ENCODE measurements around the gene SULT2B1.

The SULT2B1 gene

DNA sequence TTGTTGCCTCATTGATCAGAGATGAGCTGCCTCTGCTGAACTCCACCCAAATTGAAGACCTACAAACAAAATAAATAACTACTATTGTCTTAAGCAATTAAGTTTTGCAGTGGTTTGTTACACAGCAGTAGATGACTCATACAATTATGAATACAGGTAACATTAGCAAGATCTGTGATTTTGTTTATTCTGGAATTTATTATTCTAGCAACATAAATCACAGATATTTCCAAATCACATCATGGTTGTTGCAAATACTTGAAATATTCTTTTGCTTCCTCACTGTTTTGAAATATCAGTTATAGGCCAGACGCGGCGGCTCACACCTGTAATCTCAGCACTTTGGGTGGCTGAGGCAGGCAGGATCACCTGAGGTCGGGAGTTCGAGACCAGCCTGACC, 27.2 kb upstream of the SULT2B1 start:
- TF ChIP-seq, protein P1, sequence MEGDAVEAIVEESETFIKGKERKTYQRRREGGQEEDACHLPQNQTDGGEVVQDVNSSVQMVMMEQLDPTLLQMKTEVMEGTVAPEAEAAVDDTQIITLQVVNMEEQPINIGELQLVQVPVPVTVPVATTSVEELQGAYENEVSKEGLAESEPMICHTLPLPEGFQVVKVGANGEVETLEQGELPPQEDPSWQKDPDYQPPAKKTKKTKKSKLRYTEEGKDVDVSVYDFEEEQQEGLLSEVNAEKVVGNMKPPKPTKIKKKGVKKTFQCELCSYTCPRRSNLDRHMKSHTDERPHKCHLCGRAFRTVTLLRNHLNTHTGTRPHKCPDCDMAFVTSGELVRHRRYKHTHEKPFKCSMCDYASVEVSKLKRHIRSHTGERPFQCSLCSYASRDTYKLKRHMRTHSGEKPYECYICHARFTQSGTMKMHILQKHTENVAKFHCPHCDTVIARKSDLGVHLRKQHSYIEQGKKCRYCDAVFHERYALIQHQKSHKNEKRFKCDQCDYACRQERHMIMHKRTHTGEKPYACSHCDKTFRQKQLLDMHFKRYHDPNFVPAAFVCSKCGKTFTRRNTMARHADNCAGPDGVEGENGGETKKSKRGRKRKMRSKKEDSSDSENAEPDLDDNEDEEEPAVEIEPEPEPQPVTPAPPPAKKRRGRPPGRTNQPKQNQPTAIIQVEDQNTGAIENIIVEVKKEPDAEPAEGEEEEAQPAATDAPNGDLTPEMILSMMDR (conservative IDR thresholded peaks at IDR 0.05; ENCODE audit: low read depth, low read length), result no peak
- Histone ChIP-seq H3K4me2 (no peak overlapping the region), H3K27ac (no peak overlapping the region), H3K4me1 (ENCODE audit: low read depth, poor library complexity, severe bottlenecking) (no peaks in the 10 kb centered on the region), H3K9ac (no peak overlapping the region), H2AFZ (ENCODE audit: low read depth) (no peak overlapping the region), H4K20me1 (ENCODE audit: insufficient read depth) (no peaks in the 10 kb centered on the region), H3K4me3 (IDR thresholded peaks at IDR 0.05; ENCODE audit: insufficient read depth, low read depth, low read length) (no peak overlapping the region), H3K27me3 (ENCODE audit: insufficient read depth, low read depth) (peaks cover 79% of the 10 kb centered on the region), H3K79me2 (ENCODE audit: insufficient read depth, low read depth) (no peaks in the 10 kb centered on the region), H3K36me3 (ENCODE audit: insufficient read depth) (no peaks in the 10 kb centered on the region)

DNA sequence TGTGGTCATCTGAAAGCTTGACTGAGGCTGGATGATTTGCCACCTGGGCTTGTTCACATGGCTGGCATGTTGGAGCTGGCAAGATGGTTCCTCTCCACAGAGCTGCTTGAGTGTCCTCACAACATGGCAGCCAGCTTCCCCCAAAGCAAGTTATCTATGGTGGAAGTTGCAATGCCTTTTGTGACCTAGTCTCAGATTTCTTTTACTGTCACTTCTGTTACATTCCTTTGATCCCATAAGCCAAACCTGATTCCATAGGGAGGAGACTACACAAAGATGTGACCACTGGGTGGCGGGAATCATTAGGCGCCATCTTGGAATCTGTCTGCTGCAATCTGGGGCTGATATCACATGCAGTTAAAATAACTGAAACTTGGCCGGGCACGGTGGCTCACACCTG, 22.8 kb upstream of the SULT2B1 start:
- Histone ChIP-seq H4K20me1 (ENCODE audit: insufficient read depth) (no peaks in the 10 kb centered on the region), H3K79me2 (ENCODE audit: insufficient read depth, low read depth) (no peaks in the 10 kb centered on the region), H3K27ac (no peak overlapping the region), H3K27me3 (ENCODE audit: insufficient read depth, low read depth) (peaks cover 87% of the 10 kb centered on the region), H3K4me2 (no peak overlapping the region), H2AFZ (ENCODE audit: low read depth) (no peak overlapping the region), H3K4me3 (IDR thresholded peaks at IDR 0.05; ENCODE audit: insufficient read depth, low read depth, low read length) (no peak overlapping the region), H3K4me1 (ENCODE audit: low read depth, poor library complexity, severe bottlenecking) (no peaks in the 10 kb centered on the region), H3K36me3 (ENCODE audit: insufficient read depth) (no peaks in the 10 kb centered on the region), H3K9ac (no peak overlapping the region)
- TF ChIP-seq, protein P1 (conservative IDR thresholded peaks at IDR 0.05; ENCODE audit: low read depth, low read length), result no peak

DNA sequence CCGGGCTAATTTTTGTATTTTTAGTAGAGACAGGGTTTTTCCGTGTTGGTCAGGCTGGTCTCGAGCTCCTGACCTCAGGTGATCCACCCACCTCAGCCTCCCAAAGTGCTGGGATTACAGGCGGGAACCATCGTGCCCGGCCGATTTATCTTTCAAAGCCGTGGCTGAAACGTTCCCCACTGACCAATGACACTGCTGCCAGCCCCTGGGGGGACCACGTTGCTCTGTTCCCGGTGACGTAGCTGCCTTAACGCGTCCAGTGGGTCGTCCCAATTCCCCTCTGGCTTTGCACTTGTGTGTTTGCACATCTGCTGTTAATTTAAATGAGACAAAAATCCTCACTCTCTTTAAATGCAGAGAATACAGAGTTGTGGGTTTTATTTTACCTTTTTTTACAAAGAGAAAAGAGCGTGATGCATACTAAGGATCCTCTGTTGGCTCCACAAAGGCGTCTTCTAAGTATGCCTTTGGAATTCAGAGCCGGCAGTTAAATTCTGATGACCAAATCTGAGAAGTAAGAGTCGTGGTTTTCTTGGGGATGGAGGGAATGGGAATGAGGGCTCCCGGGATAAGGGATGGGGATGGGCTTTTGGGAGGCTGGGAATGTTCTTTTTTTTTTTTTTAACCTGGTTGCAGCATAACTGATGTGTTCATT, 21.8 kb upstream of the SULT2B1 start:
- H3K4me3 ChIP-seq (IDR thresholded peaks at IDR 0.05; ENCODE audit: insufficient read depth, low read depth, low read length), result no peak overlapping the region
- H3K27ac ChIP-seq, result no peak overlapping the region
- peaks cover 90% of the 10 kb centered on the region for H3K27me3 ChIP-seq (ENCODE audit: insufficient read depth, low read depth)
- no peaks in the 10 kb centered on the region for H3K79me2 ChIP-seq (ENCODE audit: insufficient read depth, low read depth)
- H3K9ac ChIP-seq, result no peak overlapping the region
- H3K4me1 ChIP-seq (ENCODE audit: low read depth, poor library complexity, severe bottlenecking), result no peaks in the 10 kb centered on the region
- H2AFZ ChIP-seq (ENCODE audit: low read depth), result no peak overlapping the region
- H3K36me3 ChIP-seq (ENCODE audit: insufficient read depth), result no peaks in the 10 kb centered on the region
- TF ChIP-seq, protein P1 (conservative IDR thresholded peaks at IDR 0.05; ENCODE audit: low read depth, low read length), result no peak
- H3K4me2 ChIP-seq, result no peak overlapping the region
- H4K20me1 ChIP-seq (ENCODE audit: insufficient read depth), result no peaks in the 10 kb centered on the region

DNA sequence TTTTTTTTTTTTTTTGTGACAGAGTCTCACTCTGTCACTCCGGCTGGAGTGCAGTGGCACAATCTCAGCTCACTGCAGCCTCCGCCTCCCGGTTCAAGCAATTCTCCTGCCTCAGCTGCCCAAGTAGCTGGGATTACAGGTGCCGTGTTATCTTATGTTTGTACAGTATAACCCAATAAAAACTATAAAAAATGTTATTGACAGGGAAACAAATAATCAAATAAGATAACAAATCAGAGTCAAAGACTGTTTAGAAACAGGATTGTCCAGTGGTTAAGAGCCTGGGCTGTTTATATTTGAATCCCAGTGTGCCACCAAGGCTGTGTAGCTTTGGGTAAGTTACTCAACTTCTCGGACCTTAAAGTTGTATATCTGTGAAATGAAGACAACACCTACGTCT, 21.2 kb upstream of the SULT2B1 start:
- Histone ChIP-seq H3K4me3 (IDR thresholded peaks at IDR 0.05; ENCODE audit: insufficient read depth, low read depth, low read length) (no peak overlapping the region), H3K27ac (no peak overlapping the region), H3K36me3 (ENCODE audit: insufficient read depth) (no peaks in the 10 kb centered on the region), H3K79me2 (ENCODE audit: insufficient read depth, low read depth) (no peaks in the 10 kb centered on the region), H3K4me2 (no peak overlapping the region), H3K9ac (no peak overlapping the region), H2AFZ (ENCODE audit: low read depth) (no peak overlapping the region), H3K4me1 (ENCODE audit: low read depth, poor library complexity, severe bottlenecking) (no peaks in the 10 kb centered on the region), H3K27me3 (ENCODE audit: insufficient read depth, low read depth) (peaks cover 91% of the 10 kb centered on the region), H4K20me1 (ENCODE audit: insufficient read depth) (no peaks in the 10 kb centered on the region)
- TF ChIP-seq, protein P1 (conservative IDR thresholded peaks at IDR 0.05; ENCODE audit: low read depth, low read length), result no peak

All from KMS-11 (cell line).